Cardiac muscle cell (in vitro differentiated cells and primary cell): ENCODE measurements around the gene POC1B. TPM values are rescaled to one million over a fixed set of nuclear protein-coding genes. Genes with fewer than 3 reads are reported as not detected.

Source experiments
- DNase-seq, 2 donors: peaks; one replicate each; pipeline versions ENCODE4 v3.0.0 to v3.0.0-alpha.2; 2010 to 2017; ENCODE audit warnings: low read depth in 1 of 2, low spot score in 1 of 2
- H3K27ac ChIP-seq: fragments of 200-600 bp; sonication (generic); 2 replicates; pipeline ENCODE4 v1.5.1; 2016
- H3K27me3 ChIP-seq: fragments of 200-600 bp; sonication (generic); 2 replicates; pipeline ENCODE4 v1.6.0; 2016; ENCODE audit warnings: control low read depth
- H3K36me3 ChIP-seq: fragments of 200-600 bp; sonication (generic); 2 replicates; pipeline ENCODE4 v1.5.1; 2016; ENCODE audit warnings: control low read depth
- H3K4me1 ChIP-seq: fragments of 200-600 bp; sonication (generic); 2 replicates; pipeline ENCODE4 v1.8.1; 2017; ENCODE audit warnings: low read depth, mild to moderate bottlenecking, mixed run types
- H3K4me3 ChIP-seq: fragments of 200-600 bp; sonication (generic); 2 replicates; pipeline ENCODE4 v1.5.1; 2016; ENCODE audit warnings: mild to moderate bottlenecking
- H3K9me3 ChIP-seq: fragments of 200-600 bp; sonication (generic); 2 replicates; pipeline ENCODE4 v1.5.1; 2017; ENCODE audit warnings: low read depth, mild to moderate bottlenecking, control low read depth
- CTCF ChIP-seq: IDR thresholded peaks from 2 replicates; pipeline ENCODE4 v1.5.1; 2012; ENCODE audit warnings: low read depth, mild to moderate bottlenecking, low read length
- polyA plus RNA-seq: library from polyadenylated mRNA; unstranded; fragments of >200 nt; fragmentation: Nextera tagmentation; extraction: Ambion mirVana; gene quantifications from 2 replicates; pipeline ENCODE4 v1.2.1, GENCODE V29; 2016
- total RNA-seq: library from RNA; depleted of rRNA; stranded (reverse); fragments of >200 nt; gene quantifications from 2 replicates; pipeline ENCODE4 v1.2.3, GENCODE V29; 2016

The POC1B gene
- total and polyA plus RNA-seq, 2 experiments from 2014 or later = 12.8 to 16.1 TPM

- H3K36me3 ChIP-seq = no peaks in the 10 kb centered on the region
- H3K27me3 ChIP-seq = no peaks in the 10 kb centered on the region
- peaks cover 5% of the 10 kb centered on the region for H3K4me1 ChIP-seq
- H3K9me3 ChIP-seq = no peaks in the 10 kb centered on the region
- TF ChIP-seq CTCF = no peak
- H3K4me3 ChIP-seq = no peak overlapping the region
- H3K27ac ChIP-seq = no peak overlapping the region
- peak; percentile 52 to 53 for DNase-seq
Measured at GRCh38 chr12:89544681-89545184, 18.9 kb upstream of the POC1B start.

GRCh38 chr12:89544022-89544421 is 18.2 kb upstream of the POC1B start:
- no peak for DNase-seq
- Histone ChIP-seq H3K36me3 (no peaks in the 10 kb centered on the region), H3K9me3 (no peaks in the 10 kb centered on the region), H3K4me1 (peaks cover 5% of the 10 kb centered on the region), H3K4me3 (no peak overlapping the region), H3K27ac (no peak overlapping the region), H3K27me3 (no peaks in the 10 kb centered on the region)
- no peak for TF ChIP-seq CTCF

- Histone ChIP-seq H3K36me3 (no peaks in the 10 kb centered on the region), H3K9me3 (no peaks in the 10 kb centered on the region), H3K4me1 (peaks cover 5% of the 10 kb centered on the region), H3K27me3 (no peaks in the 10 kb centered on the region), H3K27ac (no peak overlapping the region), H3K4me3 (no peak overlapping the region)
- TF ChIP-seq CTCF = peak; percentile 90
- DNase-seq = peak; percentile 90 to 92
Measured at GRCh38 chr12:89542912-89543592, 17.2 kb upstream of the POC1B start.

- H3K4me1 ChIP-seq = peaks cover 5% of the 10 kb centered on the region
- DNase-seq = no peak
- H3K27ac ChIP-seq = no peak overlapping the region
- no peaks in the 10 kb centered on the region for H3K9me3 ChIP-seq
- no peaks in the 10 kb centered on the region for H3K27me3 ChIP-seq
- no peak for TF ChIP-seq CTCF
- H3K36me3 ChIP-seq = no peaks in the 10 kb centered on the region
- H3K4me3 ChIP-seq = no peak overlapping the region
Measured at GRCh38 chr12:89542236-89542635, 16.4 kb upstream of the POC1B start.

DNA sequence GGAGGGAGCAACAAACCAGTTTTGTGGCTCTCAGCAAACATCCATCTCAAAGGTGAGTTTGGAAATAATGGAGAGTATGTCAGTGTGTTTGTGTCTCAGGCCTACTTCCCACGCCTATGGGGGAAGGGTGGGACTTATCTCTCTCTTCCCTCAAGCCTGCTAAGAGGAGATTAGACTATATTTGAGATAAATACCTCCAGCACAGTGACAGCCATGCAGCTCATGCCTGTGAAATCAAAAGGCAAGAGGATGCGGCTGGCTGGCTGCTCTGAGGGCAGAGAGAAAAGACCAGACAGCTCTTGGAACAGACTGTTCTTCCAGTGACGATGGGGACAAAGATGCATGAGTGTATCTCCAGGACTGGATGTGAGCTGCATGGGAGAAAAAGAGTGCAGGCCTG is 14.7 kb upstream of the POC1B start:
- Histone ChIP-seq H3K27me3 (no peaks in the 10 kb centered on the region), H3K4me1 (peaks cover 5% of the 10 kb centered on the region), H3K4me3 (no peak overlapping the region), H3K9me3 (no peaks in the 10 kb centered on the region), H3K36me3 (no peaks in the 10 kb centered on the region), H3K27ac (no peak overlapping the region)
- DNase-seq = no peak
- TF ChIP-seq CTCF = no peak
